HG03571 (cell line): ENCODE measurements around the gene FZR1.

ENCODE experiments used
- ATAC-seq: cut with Tn5 transposase; IDR thresholded peaks from one replicate; pipeline ENCODE4 v1.9.1; 2021; ENCODE audit not compliant: unreplicated experiment

The FZR1 gene

DNA sequence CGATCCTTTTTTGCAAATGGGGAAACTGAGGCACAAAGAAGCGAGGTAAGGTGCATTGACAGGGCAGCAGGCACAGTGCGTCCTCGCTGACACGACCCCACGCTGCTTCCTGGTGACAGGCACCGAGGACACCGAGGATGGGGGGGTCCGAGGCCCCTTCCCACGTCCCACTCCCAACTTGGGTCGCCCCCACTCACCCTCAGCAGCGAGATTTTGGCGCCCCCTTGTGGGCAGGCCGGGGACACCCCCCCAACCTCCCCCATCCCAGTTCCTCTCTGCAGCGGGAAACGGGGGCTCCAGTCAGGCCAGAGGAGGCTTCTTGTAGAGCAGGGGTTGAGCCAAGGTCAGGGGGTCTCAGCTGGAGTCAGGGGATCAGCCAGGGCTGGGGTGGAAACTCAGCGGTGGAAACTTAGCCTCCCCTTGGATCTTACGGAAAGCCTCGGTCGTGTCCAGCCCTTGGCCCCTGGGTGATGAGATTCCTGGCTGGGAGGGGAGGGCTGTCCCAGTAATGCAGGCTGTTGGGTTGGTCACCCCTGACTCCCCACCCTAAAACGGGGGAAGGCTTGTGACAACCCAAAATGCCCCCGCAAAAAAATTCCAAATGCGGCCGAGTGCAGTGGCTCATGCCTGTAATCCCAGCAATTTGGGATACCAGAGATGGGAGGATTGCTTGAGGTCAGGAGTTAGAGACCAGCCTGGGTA lies 34.0 kb upstream of the FZR1 start:
- no peak for ATAC-seq

DNA sequence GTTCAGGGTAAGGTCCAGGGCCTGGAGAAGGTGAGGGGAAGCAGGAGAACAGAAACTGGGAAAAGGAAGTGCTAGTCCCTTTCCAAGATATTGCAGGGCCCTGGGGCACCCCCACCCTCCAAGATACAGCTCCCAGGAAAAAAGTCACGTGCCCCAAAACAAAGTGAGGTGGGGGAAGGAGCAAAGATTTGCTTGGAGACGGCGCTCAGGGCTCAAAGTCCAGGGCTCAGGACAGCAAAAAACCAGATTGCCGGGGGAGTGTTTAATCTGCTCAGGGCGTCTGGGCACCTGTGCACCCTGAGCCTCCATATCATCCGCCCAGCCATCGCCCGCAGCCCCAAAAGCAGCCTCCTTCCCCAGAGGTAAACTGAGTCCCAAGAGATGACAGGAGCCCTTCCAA lies 32.1 kb upstream of the FZR1 start:
- ATAC-seq: no peak

DNA sequence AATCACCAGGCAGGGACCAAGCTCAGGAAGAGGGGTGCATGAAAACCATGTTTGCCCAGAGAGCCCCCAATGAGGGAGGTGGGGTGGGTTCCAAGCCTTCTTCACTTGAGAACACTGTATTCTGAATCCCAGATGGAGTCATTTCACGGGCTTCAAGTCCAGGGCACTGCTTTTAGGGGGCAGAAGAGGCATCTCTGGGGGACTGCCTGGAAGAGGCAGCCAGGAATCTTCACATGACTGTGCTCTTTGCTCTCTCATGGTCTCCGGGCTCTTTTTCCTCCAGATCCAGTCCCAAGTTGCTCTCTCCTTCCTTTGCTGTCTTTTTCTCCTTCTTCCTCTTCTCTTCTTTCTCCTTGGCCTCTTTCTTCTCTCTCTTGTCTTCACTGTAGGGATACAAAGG lies 31.5 kb upstream of the FZR1 start:
- no peak for ATAC-seq

DNA sequence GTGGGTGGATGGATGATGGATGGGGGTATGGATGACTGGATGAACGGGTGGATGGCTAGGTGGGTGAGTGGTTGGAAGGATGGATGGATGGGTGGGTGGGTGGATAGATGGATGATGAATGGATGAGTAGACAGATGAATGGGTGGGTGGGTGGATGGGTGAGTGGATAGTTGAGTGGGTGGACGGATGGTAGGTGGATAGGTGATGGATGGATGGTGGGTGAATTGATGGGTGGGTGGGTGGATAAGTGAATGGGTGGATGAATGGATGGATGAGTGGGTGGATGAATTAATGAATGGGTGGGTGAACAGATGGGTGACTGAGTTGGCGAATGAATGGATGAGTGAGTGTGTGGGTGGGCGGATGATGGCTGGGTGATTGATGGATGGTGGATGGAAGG lies 30.7 kb upstream of the FZR1 start:
- ATAC-seq: no peak

DNA sequence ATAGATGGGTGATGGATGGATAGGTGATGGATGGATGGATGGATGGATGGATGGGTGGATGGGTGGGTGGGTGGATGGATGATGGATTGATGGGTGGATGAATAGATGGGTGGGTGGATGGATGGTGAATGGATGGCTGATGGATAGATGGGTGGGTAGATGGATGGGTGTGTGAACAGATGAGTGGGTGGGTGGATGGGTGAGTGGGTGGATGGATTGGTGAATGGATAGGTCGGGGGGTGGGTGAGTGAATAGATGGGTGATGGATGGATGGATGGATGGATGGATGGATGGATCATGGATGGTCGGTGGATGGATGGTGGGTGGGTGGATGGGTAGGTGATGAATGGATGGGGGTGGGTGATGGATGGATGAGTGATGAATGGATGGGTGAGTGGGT lies 29.3 kb upstream of the FZR1 start:
- ATAC-seq: no peak

DNA sequence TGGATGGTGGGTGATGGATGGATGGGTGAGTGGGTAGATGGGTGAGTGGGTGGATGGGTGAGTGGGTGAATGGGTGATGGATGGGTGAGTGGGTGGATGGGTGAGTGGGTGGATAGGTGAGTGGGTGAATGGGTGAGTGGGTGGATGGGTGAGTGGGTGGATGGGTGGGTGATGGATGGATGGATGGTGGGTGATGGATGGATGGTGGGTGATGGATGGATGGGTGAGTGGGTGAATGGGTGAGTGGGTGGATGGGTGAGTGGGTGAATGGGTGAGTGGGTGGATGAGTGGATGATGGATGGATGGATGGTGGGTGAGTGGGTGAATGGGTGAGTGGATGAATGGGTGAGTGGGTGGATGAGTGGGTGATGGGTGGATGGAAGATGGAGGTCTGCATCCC lies 28.6 kb upstream of the FZR1 start:
- no peak for ATAC-seq

DNA sequence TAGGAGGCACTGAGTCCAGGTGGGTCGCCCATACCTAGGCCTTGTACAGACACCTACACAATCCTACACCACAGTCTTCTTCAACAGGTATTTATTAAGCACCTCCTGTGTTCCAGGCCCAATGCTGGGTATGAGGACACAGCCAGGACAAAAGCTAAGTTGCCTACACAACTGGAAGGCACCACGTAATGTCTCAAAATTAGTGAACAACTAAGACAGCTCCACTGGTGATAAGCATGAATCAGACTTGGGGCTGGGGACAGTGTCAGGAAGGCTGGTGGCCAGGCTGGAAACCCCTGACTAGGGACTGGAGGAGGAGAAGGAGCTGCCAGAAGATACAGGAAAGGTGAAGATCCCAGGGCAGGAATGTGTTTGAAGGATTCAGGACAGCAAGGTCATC lies 28.2 kb upstream of the FZR1 start:
- no peak for ATAC-seq

DNA sequence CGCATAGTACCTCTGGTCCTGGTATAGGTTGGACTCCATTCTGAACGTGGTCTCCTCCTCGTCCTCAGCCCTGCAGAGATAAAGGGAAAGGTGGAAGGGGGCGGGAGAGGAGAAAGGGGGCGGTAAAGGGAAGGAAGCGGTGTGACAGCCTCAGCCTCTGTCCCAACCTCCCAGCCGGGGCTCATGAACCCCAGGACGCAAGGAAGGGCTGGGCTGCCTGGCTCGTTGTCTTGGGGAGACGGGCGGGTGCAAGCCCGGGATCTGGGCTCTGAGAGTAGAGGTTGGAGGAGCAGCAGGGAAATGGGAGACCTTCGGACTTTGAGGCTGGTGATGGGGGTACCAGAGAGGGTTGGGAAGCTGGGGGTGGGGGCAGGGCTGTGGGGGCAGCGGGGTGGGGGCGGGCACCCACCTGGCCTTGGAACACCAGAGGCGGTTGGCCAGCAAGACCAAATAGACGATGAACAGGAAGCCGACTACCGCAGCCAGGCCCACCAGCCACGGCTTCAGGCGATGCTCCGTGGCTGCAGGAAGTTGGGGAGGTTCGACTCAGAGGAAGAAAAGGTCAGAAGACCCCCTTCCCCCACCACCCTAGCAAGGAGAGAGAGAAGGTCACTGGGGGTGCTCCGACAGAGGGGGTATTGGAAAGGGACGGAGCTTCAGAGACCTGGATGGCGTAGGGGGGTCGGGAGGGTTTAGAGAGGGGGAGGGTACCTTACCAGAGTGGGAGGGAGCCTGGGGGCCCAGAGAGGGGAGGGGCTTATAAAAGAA lies 27.5 kb upstream of the FZR1 start:
- no peak for ATAC-seq

DNA sequence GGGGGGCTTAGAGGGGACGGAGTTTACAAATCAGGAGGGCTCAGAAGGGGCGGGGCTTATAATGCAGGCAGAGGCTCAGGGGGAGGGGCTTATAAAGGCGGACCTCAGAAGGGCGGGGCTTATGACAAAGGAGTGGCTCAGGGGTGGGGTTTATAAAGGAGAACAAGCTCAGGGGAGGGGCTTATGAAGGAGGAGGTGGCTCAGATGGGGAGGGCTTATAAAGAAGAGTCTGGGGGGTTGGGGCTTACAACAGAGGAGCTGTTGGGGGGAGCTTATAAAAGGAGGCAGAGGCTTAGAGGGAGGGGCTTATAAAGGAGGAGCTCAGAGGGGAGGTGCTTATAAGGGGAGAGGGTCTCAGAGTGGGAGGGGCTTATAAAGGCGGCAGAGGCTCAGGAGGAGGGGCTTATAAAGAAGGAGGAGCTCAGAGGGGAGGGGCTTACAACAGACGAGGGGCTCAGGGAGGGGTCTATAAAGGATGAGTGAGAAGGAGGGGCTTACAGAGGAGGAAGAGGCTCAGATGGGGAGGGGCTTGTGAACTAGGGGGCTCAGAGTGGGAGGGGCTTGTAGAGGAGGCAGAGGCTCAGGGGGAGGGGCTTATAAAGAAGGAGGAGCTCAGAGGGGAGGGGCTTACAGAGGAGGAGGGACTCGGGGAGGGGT lies 26.8 kb upstream of the FZR1 start:
- no peak for ATAC-seq

DNA sequence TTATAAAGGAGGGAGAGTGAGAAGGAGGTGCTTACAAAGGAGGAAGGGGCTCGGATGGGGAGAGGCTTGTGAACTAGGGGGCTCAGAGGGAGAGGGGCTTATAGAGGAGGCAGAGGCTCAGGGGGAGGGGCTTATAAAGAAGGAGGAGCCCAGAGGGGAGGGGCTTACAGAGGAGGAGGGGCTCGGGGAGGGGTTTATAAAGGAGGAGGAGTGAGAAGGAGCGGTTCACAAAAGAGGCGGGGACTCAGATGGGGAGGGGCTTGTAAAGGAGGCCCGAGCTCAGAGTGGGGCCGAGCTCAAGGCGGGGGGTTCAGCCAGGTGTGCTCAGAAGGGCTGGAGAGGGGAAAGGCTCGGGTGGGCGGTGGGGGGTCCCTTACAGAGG lies 26.3 kb upstream of the FZR1 start:
- ATAC-seq: no peak

DNA sequence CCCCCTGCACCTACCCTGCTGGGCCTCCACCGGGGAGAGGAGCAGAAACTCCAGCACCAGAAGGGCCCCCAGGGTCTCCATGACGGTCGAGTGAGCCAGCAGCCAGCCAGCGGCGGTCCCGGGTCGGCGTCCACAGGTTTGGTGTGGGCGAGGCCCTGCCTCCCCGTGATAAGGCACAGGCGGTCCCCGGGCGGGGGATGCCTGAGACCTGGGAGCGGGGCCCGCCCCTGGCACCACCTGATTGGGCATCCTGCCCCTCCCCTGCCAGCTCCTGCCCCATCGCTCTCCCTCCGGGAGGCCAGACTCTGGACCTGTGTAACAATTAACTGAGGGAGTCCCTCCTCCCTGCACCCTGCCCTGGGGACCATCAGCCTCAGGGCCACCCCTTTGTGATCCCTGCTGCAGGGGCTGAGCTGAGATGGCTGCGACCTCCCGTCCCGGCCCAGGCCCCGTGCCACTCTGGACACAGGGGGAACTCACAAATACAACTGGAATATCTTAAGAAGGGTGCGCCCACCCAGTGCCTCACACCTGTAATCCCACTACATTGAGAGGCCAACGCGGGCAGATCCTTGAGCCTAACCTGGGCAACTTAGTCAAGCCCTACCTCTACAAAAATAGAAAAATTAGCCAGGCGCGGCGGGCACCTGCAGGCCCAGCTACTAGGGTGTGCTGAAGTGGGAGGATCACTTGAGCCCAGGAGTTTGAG lies 25.6 kb upstream of the FZR1 start, which contains the start of gene SMIM24:
Gene SMIM24, minus strand, starts transcription at position 143 of the 709 bp plus-strand sequence. Its CDS starts 62 bp downstream, at position 81.
- no peak for ATAC-seq

DNA sequence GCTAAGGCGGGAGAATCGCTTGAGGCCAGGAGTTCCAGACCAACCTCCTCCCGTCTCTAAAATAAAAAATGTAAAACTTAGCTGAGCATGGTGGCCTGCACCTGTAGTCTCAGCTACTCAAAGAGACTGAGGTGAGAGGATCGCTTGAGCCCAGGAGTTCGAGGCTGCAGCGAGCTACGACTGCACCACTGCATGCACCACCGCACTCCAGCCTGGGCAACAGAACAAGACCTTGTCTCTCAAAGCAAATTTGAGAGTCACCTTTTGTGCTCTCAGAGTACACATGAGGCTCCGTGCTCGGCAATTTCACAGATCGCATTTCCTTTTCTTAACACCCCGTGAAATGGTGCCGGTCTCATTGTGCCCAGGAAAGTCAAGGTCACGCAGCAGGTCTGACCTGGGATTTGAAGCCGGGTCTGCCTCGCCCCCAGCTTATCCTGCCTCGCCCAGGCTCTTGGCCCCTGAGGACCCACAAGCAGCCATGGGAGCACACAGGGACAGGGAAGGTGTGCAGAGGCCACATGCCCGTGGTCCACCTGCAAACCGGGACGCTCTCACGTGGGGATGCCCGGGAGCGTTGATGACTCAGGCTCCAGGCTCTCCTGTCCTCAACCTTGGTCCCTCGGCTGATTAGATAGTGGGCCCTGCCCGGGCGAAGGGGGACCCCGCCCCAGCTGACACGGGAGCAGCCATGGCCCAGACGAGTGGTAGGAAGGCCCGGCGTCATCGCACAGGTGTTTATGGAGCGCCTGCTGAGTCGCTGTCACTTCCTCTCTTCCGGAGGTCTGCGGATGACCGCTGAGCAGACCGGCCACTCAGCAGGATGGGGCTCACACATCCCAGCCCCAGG lies 24.6 kb upstream of the FZR1 start:
- ATAC-seq: no peak

DNA sequence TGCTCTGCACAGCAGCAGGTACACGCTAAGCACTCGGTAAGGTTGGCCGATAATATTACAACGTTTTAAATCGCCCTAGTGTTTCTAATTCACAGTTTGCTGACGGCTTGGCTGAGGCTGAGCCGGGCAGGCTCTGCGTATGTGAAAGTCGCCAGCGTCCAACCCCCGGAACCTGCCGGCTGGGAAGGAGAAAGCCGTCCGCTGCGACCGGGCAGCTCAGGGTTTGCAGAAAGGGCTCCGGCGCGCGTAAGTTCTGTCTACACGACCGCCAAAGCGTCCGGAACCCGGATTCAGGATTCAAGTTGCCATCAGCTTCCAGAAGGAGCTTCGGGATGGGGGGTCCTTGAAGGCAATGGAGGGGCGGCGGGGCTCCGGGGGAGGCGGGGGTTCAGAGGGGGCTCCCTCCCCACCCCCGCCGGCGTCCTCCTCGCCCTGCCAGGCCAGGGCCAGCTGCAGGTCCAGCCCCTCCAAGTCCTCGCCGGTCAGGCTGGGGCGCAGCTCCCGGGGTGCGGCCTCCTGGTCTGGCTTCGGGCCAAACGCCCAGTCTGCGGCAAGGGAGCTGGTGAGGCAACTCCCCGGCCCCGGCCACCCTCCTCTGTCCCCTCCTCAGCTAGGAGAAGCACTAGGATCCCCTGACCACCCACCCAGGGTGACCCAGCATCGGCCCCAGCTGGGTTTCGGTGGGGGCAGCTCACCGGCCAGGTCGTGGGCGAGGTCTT lies 23.4 kb upstream of the FZR1 start:
- ATAC-seq: no peak

DNA sequence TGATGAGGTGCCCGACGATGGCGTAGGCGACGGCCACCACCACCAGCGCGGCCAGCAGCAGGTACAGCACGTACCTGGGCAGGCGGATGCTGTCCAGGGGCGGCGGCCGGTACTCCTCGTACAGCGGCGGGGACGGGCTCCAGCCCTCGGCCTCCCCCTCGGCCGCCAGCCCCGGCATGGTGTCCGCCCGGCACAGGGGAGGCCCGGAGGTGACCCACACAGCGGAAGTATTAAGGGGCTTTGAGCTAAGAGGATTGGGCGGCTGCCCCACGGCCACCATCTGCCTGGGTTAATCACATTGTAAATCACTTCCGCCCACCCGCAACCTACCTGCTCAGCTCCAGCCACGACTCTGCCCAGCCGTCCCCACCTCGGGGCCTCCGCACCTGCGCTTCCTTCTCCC lies 22.9 kb upstream of the FZR1 start, which contains the start of gene SMIM44:
Gene SMIM44, minus strand, starts transcription at position 216 of the 403 bp plus-strand sequence. Its CDS starts 38 bp downstream, at position 178.
- ATAC-seq: no peak

DNA sequence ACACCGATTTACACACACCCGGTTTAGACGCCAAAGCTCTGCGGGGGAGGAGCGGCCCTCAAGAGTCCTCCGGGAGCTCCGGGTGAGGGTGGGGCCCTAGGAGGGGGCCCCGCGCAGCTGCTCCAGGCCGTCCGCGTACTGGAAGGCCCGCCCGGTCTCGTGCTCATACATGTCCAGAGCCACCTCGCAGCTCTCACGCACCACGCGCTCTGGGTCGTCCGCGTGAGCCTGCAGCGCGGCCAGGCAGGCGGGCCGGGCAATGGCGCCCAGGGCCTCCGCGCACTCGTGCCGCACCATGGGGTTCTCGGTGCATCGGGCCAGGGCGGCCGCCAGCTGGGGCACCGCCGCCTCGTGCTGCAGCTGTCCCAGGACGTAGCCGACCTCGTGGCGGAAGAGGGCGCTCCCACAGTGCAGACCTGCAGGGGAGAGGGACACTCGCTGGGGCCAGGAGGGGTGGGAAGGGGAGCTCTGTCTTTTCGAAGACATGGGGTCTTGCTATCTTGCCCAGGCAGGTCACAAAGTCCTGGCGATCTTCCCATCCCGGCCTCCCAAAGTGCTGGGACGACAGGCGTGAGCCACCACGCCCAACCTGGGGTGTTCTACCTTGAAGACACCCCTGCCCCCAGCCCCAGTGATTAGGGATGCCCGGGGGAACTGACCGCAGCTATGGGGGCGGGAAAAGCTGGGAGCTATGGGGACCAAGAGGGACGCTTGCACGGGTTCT lies 14.6 kb upstream of the FZR1 start:
- ATAC-seq: no peak

DNA sequence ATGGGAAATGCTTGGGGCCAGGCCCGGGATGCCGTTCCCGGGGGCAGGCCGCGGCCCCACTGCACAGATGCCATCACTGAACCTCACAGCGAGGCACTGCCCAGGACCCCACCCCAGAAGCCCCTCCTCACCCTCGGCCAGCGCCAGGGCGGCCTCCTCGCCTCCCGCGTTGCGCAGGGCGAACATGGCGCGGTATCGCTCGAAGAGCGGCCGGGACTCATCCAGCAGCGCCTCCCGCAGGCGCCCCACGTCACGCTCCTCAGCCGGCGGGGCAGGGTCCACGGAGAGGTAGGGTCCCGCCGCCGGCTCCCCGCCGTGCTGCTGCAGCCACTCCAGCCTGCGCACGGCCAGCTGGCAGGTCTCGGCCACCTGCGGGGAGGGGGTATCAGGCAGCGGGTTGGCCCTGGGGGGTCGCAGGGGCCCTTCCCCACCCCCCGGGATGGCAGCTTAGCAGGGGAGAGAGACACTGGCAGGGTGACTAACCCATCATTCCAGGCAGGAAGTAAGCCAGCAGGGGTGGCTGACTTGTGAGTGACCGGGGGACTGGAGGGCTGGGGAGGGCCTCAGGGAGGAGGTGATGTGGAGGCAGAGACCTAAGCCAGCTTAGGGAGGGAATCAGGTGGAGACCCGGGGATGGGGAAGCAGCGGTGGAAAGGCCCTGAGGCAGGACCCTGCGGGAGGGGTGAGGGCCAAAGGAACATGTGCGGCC lies 13.8 kb upstream of the FZR1 start:
- no peak for ATAC-seq

DNA sequence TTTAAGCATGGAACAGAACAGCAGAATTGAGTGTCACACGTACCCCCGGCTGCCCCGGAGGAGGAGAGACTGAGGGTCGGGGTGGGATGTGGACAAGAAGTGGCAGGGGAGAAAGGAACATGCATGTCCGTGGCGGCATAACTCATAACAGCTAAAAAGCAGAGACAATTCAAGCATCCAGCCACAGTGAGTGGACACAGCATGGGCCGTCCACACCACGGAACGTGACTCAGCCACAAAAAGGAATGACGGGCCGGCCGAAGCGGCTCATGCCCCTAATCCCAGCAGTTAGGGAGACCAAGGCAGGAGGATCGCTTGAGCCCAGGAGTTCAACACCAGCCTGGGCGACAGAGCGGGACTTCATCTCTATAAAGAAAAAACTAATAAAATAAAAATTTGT lies 13.2 kb upstream of the FZR1 start:
- ATAC-seq: no peak

DNA sequence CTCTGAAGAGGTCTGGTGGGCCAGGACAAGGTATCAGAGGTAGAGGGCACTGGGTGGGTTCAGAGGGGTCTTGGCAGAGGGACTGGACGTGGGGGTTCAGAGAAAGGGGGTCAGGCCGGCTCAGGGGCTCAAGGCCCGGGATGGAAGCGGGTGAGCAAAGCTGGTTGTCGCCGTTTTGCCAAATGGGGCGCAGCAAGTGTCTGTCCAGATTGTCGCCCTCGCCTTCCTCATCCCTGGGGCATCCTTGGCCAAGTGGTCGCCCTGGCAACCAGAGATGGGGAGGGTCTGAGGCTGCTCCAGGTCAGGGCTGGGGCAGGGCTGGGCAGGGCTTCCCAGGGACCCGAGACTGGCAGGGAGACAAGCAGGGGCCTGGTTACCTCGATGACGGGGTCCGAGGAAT lies 12.5 kb upstream of the FZR1 start:
- ATAC-seq: no peak

DNA sequence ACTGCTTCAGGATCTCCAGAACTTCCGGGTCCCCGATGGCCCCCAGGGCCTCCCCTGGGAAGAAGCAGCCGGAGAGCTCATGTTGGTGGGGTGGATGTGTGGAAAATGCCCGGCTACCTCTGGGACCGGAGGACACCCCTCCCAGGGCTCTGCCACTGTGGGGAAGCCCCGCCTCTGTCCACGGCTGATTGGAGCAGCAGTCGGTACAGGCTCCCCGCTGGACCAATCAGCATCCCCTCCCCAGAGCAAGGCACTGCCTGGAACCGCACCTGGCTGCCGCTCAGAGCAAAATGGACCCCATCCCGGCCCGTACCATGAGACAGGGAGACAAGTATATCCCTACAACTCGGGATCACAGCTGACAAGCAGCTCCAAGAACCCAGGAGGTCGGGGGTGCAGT lies 12.1 kb upstream of the FZR1 start:
- ATAC-seq: no peak
